Pons (tissue), 1 donor: ENCODE results near the gene PRICKLE4.
"Not testable (repeated sequence)": the region's sequence is repeated elsewhere in the genome, so short reads cannot be mapped to it uniquely, and the experiment has no call there.

Experiments
- DNase-seq: peaks from one replicate; pipeline ENCODE4 v3.0.0-alpha.2; 2016; ENCODE audit warnings: low spot score

Gene PRICKLE4

DNA sequence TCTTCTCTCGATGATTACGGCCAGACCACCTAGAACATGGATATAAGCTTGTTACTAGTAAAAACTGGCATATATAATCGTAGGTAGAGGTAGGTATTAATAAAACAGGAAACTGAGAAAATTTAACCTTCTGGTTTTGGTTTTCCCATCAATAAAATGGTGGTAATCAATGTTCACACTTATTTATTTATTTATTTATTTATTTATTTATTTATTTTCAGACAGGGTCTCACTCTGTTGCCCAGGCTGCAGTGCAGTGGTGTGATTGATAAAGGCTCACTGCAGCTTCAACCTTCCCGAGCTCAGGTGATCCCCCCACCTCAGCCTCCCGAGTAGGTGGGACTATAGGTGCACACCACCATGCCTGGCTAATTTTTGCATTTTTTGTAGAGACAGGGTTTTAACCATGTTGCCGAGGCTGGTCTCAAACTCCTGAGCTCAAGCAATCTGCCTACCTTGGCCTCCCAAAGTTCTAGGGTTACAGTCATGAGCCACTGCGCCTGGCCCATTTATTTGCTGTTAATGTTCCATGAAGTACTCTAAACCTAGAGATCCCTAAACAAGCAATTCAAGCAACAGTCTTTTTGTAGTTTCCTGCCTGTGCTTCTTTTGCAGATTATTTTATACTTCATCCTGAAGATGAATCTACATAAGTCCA, 18.4 kb downstream of the PRICKLE4 start:
- DNase-seq = no peak

DNA sequence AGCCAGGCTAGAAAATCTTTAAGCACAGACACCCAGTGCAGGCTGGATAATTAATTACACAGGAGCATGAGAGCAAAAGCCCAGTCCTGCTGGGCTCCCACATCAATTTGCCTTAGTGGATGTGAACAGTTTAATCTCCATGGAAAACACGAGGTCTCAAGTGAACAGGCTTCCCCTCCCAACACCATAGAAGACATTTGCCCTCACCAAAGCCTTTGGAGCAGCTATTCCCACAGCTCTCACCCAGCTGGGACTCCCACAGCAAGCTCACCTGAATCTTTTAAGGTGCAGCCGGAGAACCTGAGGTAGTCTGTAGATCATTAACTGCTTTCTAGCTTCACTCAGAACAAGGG, 19.0 kb downstream of the PRICKLE4 start:
- DNase-seq = no peak

DNA sequence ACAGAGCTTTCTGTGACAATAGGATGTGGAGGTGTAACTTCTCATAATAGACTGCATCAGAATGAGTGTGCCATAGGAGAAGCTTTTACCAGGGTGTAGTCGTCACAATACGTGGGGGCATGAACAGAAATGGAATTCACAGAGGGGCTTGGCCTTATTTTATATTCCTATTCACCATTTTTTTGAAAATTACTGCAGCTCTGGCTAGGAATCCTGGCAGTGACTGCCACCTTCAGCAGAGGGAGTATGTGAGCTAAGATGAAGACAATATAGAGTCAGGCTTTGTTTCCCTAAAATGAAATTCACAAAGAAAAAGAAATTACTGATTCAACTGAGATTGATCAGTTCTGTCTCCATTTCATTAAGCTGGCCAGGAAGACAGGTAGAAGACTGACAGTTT, 20.8 kb downstream of the PRICKLE4 start:
- DNase-seq = peak; percentile 34

DNA sequence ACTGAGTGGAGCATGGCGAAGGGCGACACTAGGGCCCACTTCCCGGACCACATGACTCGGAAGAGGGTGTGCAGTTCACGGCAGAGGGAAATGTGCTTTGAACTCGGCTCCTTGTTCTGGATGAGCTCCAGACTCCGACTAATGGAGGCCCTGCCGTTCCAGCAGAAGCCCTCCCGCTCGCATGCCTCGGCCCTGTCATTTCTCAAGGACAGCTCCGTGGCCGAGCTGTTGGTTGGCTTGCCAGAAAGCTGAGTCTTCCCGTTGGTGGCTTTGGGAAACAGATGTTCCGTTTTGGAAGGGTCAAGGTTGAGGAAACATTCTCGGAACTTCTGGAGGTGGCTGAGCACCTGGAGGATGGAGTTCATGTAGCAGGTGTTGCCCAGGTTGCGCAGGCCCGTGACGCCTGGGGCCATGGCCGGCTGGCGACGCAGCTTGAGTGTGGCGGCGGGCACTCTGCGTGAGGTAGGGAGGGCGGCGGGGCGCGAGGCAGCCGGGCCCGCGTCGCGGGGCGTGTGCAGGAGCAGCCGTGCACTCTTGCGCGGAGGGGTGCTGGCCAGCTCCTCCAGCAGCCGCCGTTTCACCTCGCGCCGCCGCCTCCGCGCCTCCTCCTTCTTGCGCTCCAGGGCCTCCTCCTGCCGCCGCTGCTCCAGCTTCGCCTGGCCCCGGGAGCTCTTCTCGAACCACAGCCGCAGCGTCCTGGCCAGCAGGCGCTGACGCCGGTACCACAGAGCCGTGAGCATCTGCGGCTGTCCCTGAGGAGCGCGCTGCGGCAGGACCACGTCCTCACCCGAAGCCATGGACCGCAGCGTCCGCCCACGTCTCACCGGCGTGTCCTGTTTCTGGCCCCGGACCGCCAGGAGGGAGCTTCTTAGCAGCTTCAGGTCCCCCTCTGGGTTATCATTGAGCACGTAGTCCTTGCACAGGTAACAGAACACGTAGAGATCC, 25.5 kb downstream of the PRICKLE4 start:
- DNase-seq = no peak

DNA sequence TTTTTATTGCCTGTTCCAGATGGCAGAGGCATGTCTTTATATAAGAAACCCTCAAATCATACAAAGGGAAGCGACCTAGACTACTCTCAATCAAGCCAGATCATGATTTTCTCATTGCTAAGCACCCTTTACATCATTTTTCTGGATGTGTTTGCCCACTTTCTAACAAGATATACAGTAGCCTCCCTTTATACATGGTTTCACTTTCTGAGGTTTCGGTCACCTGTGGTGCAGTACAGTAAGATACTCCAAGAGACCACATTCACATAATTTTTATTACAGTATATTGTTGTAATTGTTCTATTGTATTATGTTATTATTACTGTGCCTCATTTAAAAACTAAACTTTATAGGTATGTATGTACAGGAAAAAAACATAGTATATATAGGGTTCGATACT, 30.5 kb downstream of the PRICKLE4 start:
- no peak for DNase-seq

DNA sequence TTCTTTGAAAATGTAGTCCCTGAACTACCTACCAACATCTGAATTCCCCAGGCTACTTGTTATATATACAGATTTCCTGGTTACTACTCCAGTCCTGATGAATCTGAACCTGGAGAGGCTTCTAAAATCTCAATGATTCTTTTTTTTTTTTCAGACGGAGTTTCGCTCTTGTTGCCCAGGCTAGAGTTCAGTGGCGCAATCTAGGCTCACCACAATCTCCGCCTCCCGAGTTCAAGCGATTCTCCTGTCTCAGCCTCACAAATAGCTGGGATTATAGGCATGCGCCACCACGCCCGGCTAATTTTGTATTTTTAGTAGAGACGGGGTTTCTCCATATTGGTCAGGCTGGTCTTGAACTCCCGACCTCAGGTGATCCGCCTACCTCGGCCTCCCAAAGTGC, 31.4 kb downstream of the PRICKLE4 start:
- DNase-seq = not testable (repeated sequence)

DNA sequence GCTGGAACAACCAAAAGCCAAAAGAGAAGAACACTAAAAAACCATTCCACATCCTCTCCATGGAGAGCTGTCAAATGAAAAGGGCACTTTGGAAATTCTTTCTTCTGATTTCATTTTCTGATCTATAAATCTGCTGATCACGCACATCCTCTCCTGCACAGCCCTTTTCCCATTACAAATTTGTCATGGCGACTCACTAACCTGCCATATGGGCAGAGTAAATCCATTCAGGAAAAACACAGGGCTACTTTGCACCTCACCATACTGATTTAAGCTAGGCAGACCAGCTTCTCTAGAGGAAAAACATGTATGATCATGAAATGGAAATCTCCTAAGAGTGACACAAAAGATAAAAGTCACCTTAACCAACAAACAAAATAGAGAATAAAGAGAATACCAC, 32.9 kb downstream of the PRICKLE4 start:
- no peak for DNase-seq

DNA sequence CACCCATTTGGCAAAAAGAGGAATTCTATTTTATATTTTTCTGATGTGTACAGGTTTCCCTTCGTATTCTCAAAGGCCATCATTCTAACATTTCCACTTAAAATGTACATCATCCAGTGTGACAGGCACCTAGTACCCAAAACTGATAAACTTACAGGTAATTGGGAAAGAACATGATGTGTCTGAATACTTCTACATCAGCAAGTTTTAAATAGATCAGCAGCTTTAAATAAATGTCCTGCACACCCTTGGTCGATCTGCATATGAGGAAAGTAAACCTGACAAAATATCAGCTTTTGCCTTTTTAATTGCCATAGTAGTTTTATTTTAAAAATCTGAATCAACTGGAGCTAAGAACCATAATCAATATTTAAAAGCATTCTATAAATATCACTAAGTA, 33.4 kb downstream of the PRICKLE4 start:
- no peak for DNase-seq

DNA sequence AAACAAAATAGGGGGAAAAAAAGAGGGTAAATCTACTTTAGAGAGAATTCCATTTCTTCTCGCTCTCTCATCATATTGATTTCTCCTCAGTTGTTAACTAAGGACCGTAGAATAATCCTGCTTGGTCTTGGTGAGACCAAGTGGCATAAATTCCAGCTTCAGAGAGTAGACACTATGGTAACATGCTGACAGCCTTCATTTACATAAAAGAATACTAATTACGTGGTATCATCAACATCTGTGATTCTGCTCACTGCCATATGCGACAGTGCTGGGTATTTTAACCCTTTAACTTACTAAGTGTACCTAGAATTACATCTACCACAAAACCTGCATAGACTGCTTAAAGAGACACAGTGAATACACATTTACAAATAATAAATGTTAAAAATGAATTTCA, 34.0 kb downstream of the PRICKLE4 start:
- no peak for DNase-seq

DNA sequence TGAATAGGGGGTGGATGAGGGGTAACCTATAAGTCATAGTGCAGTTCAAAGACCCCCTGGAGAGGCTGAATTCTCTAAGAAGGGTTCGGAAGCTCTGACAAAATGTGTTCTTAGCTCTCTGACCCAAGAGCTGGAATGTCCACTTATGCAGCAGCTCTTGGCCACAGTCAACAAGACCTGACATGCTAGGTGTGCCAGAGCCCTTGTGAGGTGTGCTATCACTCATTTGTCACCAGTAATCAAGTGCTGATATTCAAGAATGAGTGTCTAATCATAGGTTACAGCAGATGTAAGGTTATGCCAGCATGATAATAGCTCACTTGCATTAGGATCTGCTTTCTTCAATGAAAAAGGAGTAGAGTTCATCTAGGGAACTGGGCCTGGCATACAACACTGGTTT, 35.0 kb downstream of the PRICKLE4 start:
- no peak for DNase-seq

DNA sequence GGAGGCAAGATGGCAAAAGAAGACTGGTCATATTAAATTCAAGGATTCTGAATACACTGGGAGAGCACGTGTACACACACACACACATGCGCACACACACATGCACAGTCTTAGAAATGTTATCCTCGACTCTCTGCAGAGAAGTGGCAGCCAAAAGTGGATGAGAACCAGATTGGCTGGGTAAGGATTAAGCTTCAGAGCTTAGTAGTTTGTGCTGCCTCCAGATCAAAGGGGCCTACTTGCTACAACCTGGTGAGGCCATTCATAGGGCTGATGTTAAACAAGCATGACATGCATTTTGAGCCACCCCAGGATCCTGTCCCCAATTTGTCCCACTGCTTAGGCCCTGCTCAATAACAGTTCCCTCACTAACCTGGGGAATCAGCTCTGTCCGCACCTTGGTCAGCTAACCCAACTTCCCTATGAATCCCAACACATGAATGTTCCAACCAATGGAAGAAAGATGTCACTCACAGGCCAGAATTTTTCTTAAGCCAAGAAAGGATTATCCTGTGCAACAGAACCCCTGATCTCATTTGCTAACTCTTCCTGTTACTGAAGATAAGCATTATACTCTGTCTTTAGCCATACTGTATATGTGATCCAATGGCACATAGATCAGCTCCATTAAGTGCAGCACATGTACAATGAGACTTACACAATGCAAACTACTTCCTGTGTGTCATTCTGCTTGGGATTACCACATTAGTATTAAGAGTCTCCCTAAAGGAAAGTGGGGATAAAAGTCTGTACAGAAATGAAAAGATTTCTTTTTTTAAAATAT, 37.9 kb downstream of the PRICKLE4 start:
- DNase-seq = no peak

DNA sequence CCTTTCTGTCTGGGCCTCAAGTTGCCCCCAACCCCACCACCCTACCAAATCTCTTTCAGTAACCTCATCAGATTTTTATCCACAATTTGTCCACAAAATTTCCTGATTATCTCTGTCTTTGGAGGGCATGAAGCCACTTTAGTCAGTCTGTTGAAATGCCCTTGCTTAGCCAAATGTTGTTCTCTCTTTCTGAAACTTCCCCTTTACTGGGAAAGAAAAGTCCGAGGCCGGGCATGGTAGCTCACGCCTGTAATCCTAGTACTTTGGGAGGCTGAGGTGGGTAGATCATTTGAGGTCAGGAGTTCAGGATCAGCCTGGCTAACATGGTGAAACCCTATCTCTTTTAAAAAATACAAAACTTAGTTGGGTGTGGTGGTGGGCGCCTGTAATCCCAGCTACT, 40.7 kb downstream of the PRICKLE4 start:
- DNase-seq = no peak

DNA sequence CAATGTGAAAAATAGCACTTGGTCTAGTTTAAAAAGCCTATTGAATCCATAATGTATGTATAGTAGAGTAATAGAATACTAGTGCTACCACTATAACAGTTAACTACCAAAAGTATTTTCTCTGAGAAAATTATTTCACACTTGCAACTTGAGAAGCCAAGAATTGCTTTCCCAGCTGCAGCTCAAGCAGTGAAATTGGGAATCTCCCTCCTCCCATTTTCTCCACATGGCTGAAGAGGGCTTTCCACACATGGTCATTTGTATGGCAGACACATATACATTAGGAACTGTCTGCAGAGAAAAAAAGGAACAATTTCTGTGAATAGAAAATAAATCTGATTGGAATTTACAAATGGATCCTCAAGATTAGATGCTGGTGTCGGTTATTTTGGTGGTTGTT, 41.4 kb downstream of the PRICKLE4 start:
- no peak for DNase-seq

DNA sequence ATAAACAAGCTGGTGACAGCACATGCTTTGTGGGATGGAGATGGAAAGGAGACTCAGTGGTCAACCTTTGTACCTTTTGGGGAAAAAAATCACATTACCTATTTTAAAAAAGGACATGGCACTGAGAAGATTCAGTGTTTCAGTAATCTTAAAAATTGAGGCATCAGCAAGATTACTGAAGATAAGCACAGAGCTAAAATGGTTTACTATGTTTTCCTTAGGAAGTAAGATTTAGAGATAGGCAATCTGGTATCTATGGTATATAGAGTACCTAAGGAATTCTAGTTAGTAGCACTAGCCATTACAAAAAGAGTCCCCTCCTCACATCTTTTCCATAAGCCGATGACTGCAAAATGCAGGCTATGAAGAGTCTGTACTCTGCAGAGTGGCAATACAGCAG, 42.6 kb downstream of the PRICKLE4 start:
- no peak for DNase-seq

DNA sequence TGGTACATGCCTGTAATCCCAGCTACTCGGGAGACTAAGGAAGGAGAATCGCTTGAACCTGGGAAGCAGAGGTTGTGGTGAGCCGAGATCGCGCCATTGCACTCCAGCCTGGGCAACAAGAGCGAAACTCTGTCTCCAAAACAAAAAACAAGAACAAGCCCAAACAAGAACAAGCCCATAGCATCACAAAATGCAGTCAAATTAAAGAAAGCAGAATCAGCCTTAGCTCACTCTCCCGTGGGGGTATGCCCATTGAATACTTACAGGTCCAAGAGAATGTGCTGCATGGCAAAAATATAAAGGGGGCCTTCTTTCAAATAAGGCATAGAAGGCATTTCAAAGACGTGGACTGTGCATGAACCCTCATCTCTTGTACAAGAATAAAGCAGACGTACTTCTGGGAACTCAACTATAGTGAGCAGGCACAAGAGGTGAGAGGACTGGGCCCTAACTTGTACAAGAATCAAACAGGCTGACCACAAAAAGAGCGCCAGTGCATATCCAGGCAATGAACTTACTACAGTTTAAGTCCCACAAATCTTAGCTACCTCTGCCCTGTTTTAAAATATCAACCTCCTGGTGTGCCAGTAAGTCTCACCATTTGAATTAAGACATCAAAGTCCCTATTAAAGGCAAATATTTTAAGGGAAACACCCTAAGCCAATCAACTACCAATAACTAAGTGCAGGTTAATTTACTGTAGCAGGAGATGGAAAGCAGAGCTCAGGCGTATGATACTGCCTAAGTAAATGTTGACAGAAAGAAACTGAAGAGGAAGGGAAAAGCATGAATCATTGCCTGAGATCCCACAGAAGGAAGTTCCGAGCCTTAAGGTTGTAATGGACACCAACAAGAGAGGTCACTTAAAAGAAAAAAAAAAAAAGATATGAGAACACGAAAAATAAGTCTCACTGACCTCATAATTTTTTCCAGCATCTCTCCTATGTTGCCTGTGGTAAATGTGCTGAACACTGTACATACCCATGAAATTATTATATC, 44.3 kb downstream of the PRICKLE4 start:
- DNase-seq = no peak

DNA sequence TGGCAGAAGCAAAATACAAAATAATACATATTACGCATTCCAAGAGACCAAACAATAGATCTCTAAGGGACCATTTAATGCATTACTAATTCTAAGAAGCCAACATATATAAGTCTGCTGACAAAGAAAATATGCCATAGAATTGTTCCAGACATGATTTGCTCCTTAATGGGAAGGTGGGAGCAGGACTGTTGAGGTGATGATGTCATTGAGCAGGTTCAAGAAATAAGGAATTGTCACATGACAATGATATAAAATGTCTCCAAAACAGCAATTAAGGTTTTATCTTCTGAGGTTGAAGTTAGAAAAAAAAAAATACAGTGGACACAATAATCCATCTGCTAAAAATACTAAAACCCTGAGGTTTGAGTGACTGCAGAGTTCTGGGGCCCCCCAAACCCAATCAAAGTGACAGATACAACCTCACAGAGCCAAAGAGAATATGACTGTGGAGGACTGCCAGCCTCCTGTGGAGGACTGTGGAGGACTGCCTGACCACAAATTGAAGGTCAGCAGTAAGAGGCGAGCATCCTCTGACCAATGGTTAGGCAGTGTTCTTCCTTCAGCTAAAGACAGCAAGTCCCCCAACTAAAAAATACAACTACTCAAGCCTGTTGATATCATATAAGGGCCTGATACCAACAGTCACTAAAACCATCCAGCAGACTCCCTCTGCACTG, 45.9 kb downstream of the PRICKLE4 start:
- DNase-seq = no peak

DNA sequence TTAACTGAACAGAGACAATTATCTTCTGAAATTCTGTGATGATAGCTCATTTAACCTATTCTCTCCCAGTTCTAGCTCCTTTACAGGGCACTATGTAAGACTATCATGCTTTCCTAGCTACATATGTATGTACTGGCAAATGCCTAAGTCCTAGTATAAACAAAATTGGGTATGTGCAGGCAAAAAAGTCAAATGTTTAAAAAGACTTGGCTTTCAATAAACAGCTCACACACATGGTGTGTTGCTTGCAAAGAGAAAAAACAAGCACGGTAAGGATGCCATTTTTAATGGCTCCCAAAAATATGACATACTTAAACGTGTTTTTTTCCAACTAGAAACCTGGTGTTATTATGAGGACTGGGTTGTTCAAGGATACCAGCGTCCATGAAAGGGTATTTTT, 51.7 kb downstream of the PRICKLE4 start:
- no peak for DNase-seq

DNA sequence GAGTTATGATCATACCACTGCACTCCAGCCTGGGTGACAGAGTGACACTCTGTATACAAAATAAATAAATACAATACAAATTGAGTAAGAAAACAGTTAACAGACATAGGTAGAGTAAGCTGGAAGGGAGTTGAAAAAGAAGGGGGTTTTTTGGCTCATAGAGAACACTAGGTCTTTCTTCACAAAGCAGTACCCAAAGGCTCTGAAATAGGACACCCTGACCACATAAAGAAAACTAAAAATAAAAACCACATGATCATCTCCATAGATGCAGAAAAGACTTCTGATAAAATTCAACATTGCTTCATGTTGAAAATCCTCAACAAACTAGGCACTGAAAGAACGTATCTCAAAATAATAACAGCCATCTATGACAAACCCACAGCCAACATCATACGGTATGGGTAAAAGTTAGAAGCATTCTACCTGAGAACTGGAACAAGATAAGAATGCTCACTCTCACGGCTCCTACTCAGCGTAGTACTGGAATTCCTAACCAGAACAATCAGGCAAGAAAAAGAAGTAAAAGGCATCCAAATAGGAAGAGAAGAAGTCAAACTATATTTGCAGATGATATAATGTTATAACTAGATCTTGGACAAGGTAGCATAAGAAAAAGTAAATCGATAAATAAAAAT, 55.6 kb downstream of the PRICKLE4 start:
- DNase-seq = no peak

DNA sequence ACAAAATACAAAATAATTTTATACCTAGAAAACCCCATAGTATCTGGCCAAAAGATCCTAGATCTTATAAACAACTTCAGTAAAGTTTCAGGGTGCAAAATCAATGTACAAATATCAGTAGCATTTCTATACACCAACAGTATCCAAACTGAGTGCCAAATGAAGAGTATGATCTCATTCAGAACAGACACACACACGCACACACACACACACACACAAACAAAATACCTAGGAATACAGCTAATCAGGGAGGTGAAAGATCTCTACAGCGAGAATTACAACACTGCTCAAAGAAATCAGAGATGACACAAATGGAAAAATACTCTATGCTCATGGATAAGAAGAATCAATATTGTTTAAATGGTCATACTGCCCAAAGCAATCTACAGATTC, 56.1 kb downstream of the PRICKLE4 start:
- DNase-seq = no peak
